Measurements from ENCODE around the gene NMNAT2. TPM values are rescaled to one million over a fixed set of nuclear protein-coding genes. Genes with fewer than 3 reads are reported as not detected.

Gene NMNAT2
- total RNA-seq, 4 donors from 2014 or later: 0.10 to 0.29 (median 0.26) TPM; not detected in 1

DNA sequence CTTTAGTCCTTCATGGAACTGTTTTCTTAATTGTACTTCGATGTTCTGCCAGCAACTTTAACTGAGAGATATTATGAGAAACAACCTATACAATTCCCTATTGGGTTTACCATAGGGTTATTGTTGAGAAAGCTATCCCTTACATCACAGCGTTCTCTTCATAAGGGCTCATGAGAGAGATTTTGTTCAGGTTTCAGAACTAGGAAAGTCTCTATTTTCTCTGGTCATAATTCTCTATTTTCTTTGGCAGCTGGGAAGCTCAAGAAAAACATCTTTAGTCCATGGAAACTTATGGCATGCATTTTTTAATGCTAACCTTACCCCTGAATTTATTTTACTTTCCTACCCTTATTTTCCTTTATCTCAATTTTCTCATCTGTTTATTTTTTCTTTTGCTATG lies 38.2 kb downstream of the NMNAT2 start:
- Histone ChIP-seq H3K36me3 (no peaks in the 10 kb centered on the region), H3K9me3 (no peaks in the 10 kb centered on the region), H3K4me3 (no peak overlapping the region), H3K4me1 (no peaks in the 10 kb centered on the region), H3K27ac (no peak overlapping the region), H3K27me3 (no peaks in the 10 kb centered on the region)
- ATAC-seq: no peak
- no peak for DNase-seq
- intact Hi-C loops (cut with DNase I; ENCODE audit: low total_unique reads) (no loop called here), in situ Hi-C loops (cut with MboI; ENCODE audit: low sequenced_read_pairs in 4 of 4) (no loop called here)
- TF ChIP-seq POLR2A (IDR thresholded peaks at IDR 0.05): no peak
- TF ChIP-seq, protein P1, sequence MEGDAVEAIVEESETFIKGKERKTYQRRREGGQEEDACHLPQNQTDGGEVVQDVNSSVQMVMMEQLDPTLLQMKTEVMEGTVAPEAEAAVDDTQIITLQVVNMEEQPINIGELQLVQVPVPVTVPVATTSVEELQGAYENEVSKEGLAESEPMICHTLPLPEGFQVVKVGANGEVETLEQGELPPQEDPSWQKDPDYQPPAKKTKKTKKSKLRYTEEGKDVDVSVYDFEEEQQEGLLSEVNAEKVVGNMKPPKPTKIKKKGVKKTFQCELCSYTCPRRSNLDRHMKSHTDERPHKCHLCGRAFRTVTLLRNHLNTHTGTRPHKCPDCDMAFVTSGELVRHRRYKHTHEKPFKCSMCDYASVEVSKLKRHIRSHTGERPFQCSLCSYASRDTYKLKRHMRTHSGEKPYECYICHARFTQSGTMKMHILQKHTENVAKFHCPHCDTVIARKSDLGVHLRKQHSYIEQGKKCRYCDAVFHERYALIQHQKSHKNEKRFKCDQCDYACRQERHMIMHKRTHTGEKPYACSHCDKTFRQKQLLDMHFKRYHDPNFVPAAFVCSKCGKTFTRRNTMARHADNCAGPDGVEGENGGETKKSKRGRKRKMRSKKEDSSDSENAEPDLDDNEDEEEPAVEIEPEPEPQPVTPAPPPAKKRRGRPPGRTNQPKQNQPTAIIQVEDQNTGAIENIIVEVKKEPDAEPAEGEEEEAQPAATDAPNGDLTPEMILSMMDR (IDR thresholded peaks at IDR 0.05 in 4 of 5, conservative IDR thresholded peaks at IDR 0.05 in 1 of 5): no peak

GRCh38 chr1:183375381-183375780 lies 42.8 kb downstream of the NMNAT2 start:
- TF ChIP-seq POLR2A (IDR thresholded peaks at IDR 0.05): no peak
- TF ChIP-seq, protein P1 (IDR thresholded peaks at IDR 0.05 in 4 of 5, conservative IDR thresholded peaks at IDR 0.05 in 1 of 5): no peak
- Histone ChIP-seq H3K27ac (no peak overlapping the region), H3K27me3 (no peaks in the 10 kb centered on the region), H3K9me3 (no peaks in the 10 kb centered on the region), H3K4me3 (no peak overlapping the region), H3K4me1 (no peaks in the 10 kb centered on the region), H3K36me3 (no peaks in the 10 kb centered on the region)
- intact Hi-C loops (cut with DNase I; ENCODE audit: low total_unique reads) (no loop called here), in situ Hi-C loops (cut with MboI; ENCODE audit: low sequenced_read_pairs in 4 of 4) (no loop called here)
- ATAC-seq (no peak), DNase-seq (no peak)

GRCh38 chr1:183374825-183375224 lies 43.4 kb downstream of the NMNAT2 start:
- Histone ChIP-seq H3K4me1 (no peaks in the 10 kb centered on the region), H3K27ac (no peak overlapping the region), H3K36me3 (no peaks in the 10 kb centered on the region), H3K4me3 (no peak overlapping the region), H3K9me3 (no peaks in the 10 kb centered on the region), H3K27me3 (no peaks in the 10 kb centered on the region)
- TF ChIP-seq POLR2A (IDR thresholded peaks at IDR 0.05): no peak
- TF ChIP-seq, protein P1 (IDR thresholded peaks at IDR 0.05 in 4 of 5, conservative IDR thresholded peaks at IDR 0.05 in 1 of 5): no peak
- DNase-seq: no peak
- in situ Hi-C loops (cut with MboI; ENCODE audit: low sequenced_read_pairs in 4 of 4): no loop called here
- intact Hi-C loops (cut with DNase I; ENCODE audit: low total_unique reads): no loop called here
- ATAC-seq: no peak

- intact Hi-C loops (cut with DNase I; ENCODE audit: low total_unique reads): no loop called here
- ATAC-seq (no peak), DNase-seq (no peak)
- Histone ChIP-seq H3K4me1 (peaks cover 0 to 4% of the 10 kb centered on the region in 2 donors), H3K9me3 (no peaks in the 10 kb centered on the region), H3K4me3 (no peak overlapping the region), H3K27me3 (no peaks in the 10 kb centered on the region), H3K36me3 (no peaks in the 10 kb centered on the region), H3K27ac (no peak overlapping the region)
- in situ Hi-C loops (cut with MboI; ENCODE audit: low sequenced_read_pairs in 4 of 4): no loop called here
- TF ChIP-seq, protein P1 (IDR thresholded peaks at IDR 0.05 in 4 of 5, conservative IDR thresholded peaks at IDR 0.05 in 1 of 5): no peak
- no peak for TF ChIP-seq POLR2A (IDR thresholded peaks at IDR 0.05)
Measured at GRCh38 chr1:183372586-183373230, 45.5 kb downstream of the NMNAT2 start.
